IMR-90 (cell line): ENCODE data around the gene ACADL. TPM values are rescaled to one million over a fixed set of nuclear protein-coding genes. Genes with fewer than 3 reads are reported as not detected.

Experiments used
- ATAC-seq: fragments of 200-7000 bp; cut with Tn5 transposase; 2 replicates; pipeline ENCODE4 v1.9.1; 2020; ENCODE audit warnings: low read depth, mild to moderate bottlenecking, moderate library complexity
- BruUV-seq: library from RNA; stranded (reverse); fragments of 400-500 nt; replicated peaks from 2 replicates; lab custom pipeline; 2021; lab: Mats Ljungman, UMichigan
- CTCF ChIA-PET: fragments of 300-600 bp; formaldehyde crosslinking; extraction: SDS; loops from one replicate; lab custom pipeline; 2021; ENCODE audit warnings: antibody characterized with exemption; lab: Yijun Ruan, JAX
- POLR2A ChIA-PET: fragments of 300-600 bp; sonication (Branson Sonifier 250); formaldehyde crosslinking; loops from one replicate; lab custom pipeline; 2022; ENCODE audit warnings: antibody characterized with exemption; ENCODE audit not compliant: unreplicated experiment; lab: Charles Lee
- DNase-seq: peaks from one replicate; pipeline ENCODE4 v3.0.0; 2013
- H2AFZ ChIP-seq: replicated peaks from 2 replicates; pipeline ENCODE3; 2013; ENCODE audit warnings: low read length, mild to moderate bottlenecking; ENCODE audit not compliant: poor library complexity
- H2AK5ac ChIP-seq: 2 replicates; pipeline ENCODE4 v1.6.1; 2013; ENCODE audit warnings: low read depth, low read length, inconsistent platforms
- H2AK9ac ChIP-seq: replicated peaks from 2 replicates; pipeline ENCODE3; 2013; ENCODE audit warnings: mild to moderate bottlenecking, low read depth, low read length, moderate library complexity; ENCODE audit not compliant: poor library complexity
- H2BK120ac ChIP-seq: 2 replicates; pipeline ENCODE4 v1.6.1; 2013; ENCODE audit warnings: low read depth, low read length, inconsistent platforms
- H2BK15ac ChIP-seq: 3 replicates; pipeline ENCODE4 v1.6.1; 2013; ENCODE audit warnings: low read depth, low read length, inconsistent platforms
- H2BK20ac ChIP-seq: 2 replicates; pipeline ENCODE4 v1.6.1; 2013; ENCODE audit warnings: low read depth, mild to moderate bottlenecking, inconsistent platforms, low read length, moderate library complexity
- H2BK5ac ChIP-seq: 2 replicates; pipeline ENCODE4 v1.6.1; 2013; ENCODE audit warnings: mild to moderate bottlenecking, low read depth, low read length, inconsistent platforms; ENCODE audit not compliant: poor library complexity, severe bottlenecking
- H3K14ac ChIP-seq: replicated peaks from 2 replicates; pipeline ENCODE4 v1.6.1; 2013; ENCODE audit warnings: low read depth, low read length, inconsistent platforms
- H3K18ac ChIP-seq: 2 replicates; pipeline ENCODE4 v1.6.1; 2013; ENCODE audit warnings: low read depth, low read length, control low read depth
- H3K23ac ChIP-seq: 2 replicates; pipeline ENCODE4 v1.6.1; 2013; ENCODE audit warnings: low read depth, low read length, inconsistent platforms
- H3K27ac ChIP-seq: 2 replicates; pipeline ENCODE4 v1.5.1; 2013; ENCODE audit warnings: mild to moderate bottlenecking, control low read depth, low read length; ENCODE audit not compliant: insufficient read depth
- H3K27me3 ChIP-seq: 2 replicates; pipeline ENCODE4 v1.6.1; 2013; ENCODE audit warnings: low read length; ENCODE audit not compliant: control insufficient read depth, insufficient read depth
- H3K36me3 ChIP-seq: 2 replicates; pipeline ENCODE4 v1.6.1; 2013; ENCODE audit warnings: low read length, mixed read lengths; ENCODE audit not compliant: control insufficient read depth, insufficient read depth
- H3K4ac ChIP-seq: 2 replicates; pipeline ENCODE4 v1.6.1; 2013; ENCODE audit warnings: low read depth, low read length, inconsistent platforms
- H3K4me1 ChIP-seq: 2 replicates; pipeline ENCODE4 v1.6.1; 2013; ENCODE audit warnings: low read length, mixed read lengths; ENCODE audit not compliant: control insufficient read depth, insufficient read depth
- H3K4me2 ChIP-seq: 2 replicates; pipeline ENCODE4 v1.6.1; 2013; ENCODE audit warnings: low read depth, mild to moderate bottlenecking, control low read depth, low read length, moderate library complexity
- H3K4me3 ChIP-seq: 2 replicates; pipeline ENCODE4 v1.5.1; 2013; ENCODE audit warnings: low read depth, mild to moderate bottlenecking, control low read depth, low read length, moderate library complexity; ENCODE audit not compliant: insufficient read depth
- H3K56ac ChIP-seq: 2 replicates; pipeline ENCODE4 v1.6.1; 2013; ENCODE audit warnings: low read length, inconsistent platforms; ENCODE audit not compliant: insufficient read depth; ENCODE audit errors: extremely low read depth
- H3K79me1 ChIP-seq, 2 experiments: 2 replicates each; pipeline ENCODE4 v1.6.1; 2013; ENCODE audit warnings: low read length in 2 of 2, inconsistent platforms in 1 of 2, low read depth in 1 of 2
- H3K9ac ChIP-seq: 2 replicates; pipeline ENCODE4 v1.6.1; 2013; ENCODE audit warnings: low read depth, low read length, control low read depth
- H3K9me1 ChIP-seq: 2 replicates; pipeline ENCODE4 v1.6.1; 2013; ENCODE audit warnings: low read length, inconsistent platforms; ENCODE audit not compliant: insufficient read depth
- H3K9me3 ChIP-seq: 2 replicates; pipeline ENCODE4 v1.6.1; 2013; ENCODE audit warnings: low read length; ENCODE audit not compliant: control insufficient read depth, insufficient read depth
- H4K20me1 ChIP-seq: 2 replicates; pipeline ENCODE4 v1.6.1; 2013; ENCODE audit warnings: low read length, inconsistent platforms; ENCODE audit not compliant: insufficient read depth
- H4K5ac ChIP-seq: 2 replicates; pipeline ENCODE4 v1.6.1; 2013; ENCODE audit warnings: mild to moderate bottlenecking, low read depth, low read length, control low read depth
- H4K8ac ChIP-seq, 2 experiments: 2 replicates each; pipeline ENCODE4 v1.6.1; 2013; ENCODE audit warnings: low read depth in 2 of 2, low read length in 2 of 2, control low read depth in 1 of 2, inconsistent platforms in 1 of 2
- H4K91ac ChIP-seq: 2 replicates; pipeline ENCODE4 v1.6.1; 2013; ENCODE audit warnings: low read depth, low read length, inconsistent platforms; ENCODE audit not compliant: insufficient read depth
- MAFK ChIP-seq: IDR thresholded peaks from 2 replicates; pipeline ENCODE4 v1.6.1; 2012; ENCODE audit warnings: low read depth, low read length, improper control_type of control experiment
- RFX5 ChIP-seq: IDR thresholded peaks from 2 replicates; pipeline ENCODE4 v1.8.0; 2012; ENCODE audit warnings: low read depth, mild to moderate bottlenecking, low read length, moderate library complexity
- WGBS, 2 experiments: methylation state at CpG; one replicate each; pipeline versions ENCODE4 v1.1.5 to v1.1.7; 2013; ENCODE audit warnings: missing lambda C conversion rate in 2 of 2; ENCODE audit not compliant: insufficient read length in 1 of 2; ENCODE audit errors: extremely low coverage in 2 of 2; 5-methylcytosine and 5-hydroxymethylcytosine counted together
- dilution Hi-C: fragments of 300-500 bp; cut with HindIII; formaldehyde crosslinking; loops from one replicate; pipeline ENCODE4 v1.14.3; 2018; ENCODE audit warnings: low sequenced_read_pairs; ENCODE audit not compliant: unreplicated experiment
- in situ Hi-C: fragments of 300-500 bp; cut with MboI; formaldehyde crosslinking; loops from 3 replicates; pipeline ENCODE4 v1.14.3; 2019; ENCODE audit warnings: low sequenced_read_pairs, inconsistent platforms, mixed read lengths
- intact Hi-C: fragments of 100-400 bp; cut with micrococcal nuclease; formaldehyde crosslinking; loops from 2 replicates; pipeline ENCODE4 v1.10.0; 2022
- polyA plus RNA-seq, 3 experiments: library from polyadenylated mRNA; depleted of rRNA; stranded (reverse); fragments of >200 nt; gene quantifications; 2 replicates each; pipeline ENCODE4 v1.2.3, GENCODE V29; 2012; ENCODE audit warnings: low replicate concordance in 1 of 3
- total RNA-seq: library from RNA; depleted of rRNA; stranded (reverse); fragments of >200 nt; gene quantifications from 2 replicates; pipeline ENCODE4 v1.2.3, GENCODE V29; 2012

The ACADL gene
- total and polyA plus RNA-seq, 2 of the 4 experiments (the other 2 are of a cell fraction): not detected

DNA sequence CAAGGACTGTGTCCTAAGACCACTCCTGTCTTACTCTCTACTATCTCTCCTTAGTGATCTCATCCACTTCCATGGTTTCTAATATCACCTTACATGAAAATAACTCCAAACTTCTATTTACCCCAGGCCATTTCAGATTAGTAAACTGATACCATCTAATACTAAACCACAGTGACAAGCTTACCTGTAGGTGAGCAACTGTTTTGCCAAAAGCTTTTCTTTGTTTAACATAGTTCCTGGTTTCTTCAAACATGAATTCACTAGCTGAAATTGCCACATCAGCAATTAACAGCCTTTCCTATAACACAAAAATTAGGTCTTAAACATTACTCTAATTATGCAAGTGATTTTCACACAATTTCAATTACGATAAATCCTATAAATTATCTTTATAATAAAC is 22.1 kb downstream of the ACADL start:
- no peaks in the 10 kb centered on the region for H3K4me1 ChIP-seq
- no peak overlapping the region for H3K27ac ChIP-seq
- no peak overlapping the region for H3K4me2 ChIP-seq
- CTCF ChIA-PET: no interaction called here
- no peaks in the 10 kb centered on the region for H3K9me3 ChIP-seq
- H3K56ac ChIP-seq: no peak overlapping the region
- no peak overlapping the region for H3K18ac ChIP-seq
- no peak overlapping the region for H4K5ac ChIP-seq
- H3K23ac ChIP-seq: no peak overlapping the region
- H3K4me3 ChIP-seq: no peak overlapping the region
- no peak overlapping the region for H3K9ac ChIP-seq
- H3K36me3 ChIP-seq: no peaks in the 10 kb centered on the region
- H3K79me1 ChIP-seq: no peaks in the 10 kb centered on the region
- POLR2A ChIA-PET: no interaction called here
- H3K14ac ChIP-seq: no peak overlapping the region
- peaks cover 3% of the 10 kb centered on the region for H3K27me3 ChIP-seq
- WGBS, 2 experiments: 100% methylated on average over 1 of the region's 1 CpG; no CpG with 5 or more reads in 1 of the 2 experiments
- no peak overlapping the region for H2AFZ ChIP-seq
- no peak overlapping the region for H2BK15ac ChIP-seq
- H2BK20ac ChIP-seq: no peak overlapping the region
- ATAC-seq (no peak), DNase-seq (no peak)
- H3K4ac ChIP-seq: no peak overlapping the region
- no peak overlapping the region for H2BK120ac ChIP-seq
- in situ Hi-C loops (loop anchor here (25.0 kb wide), 1 partner anchor 866 kb away; no protein-coding TSS in a partner anchor), dilution Hi-C loops (no loop called here), intact Hi-C loops (no loop called here)
- TF ChIP-seq RFX5 (no peak), MAFK (peak; percentile 97)
- H2AK5ac ChIP-seq: no peak overlapping the region
- no peak overlapping the region for H4K8ac ChIP-seq
- BruUV-seq: no TSS peak
- no peaks in the 10 kb centered on the region for H4K20me1 ChIP-seq
- H3K9me1 ChIP-seq: no peaks in the 10 kb centered on the region
- H2BK5ac ChIP-seq: no peak overlapping the region
- no peak overlapping the region for H2AK9ac ChIP-seq
- H4K91ac ChIP-seq: no peak overlapping the region
